Thoracic aorta (tissue), 2 donors: ENCODE results near the gene SGO2. TPM values are rescaled to one million over a fixed set of nuclear protein-coding genes. Genes with fewer than 3 reads are reported as not detected.
"Not testable (repeated sequence)": the region's sequence is repeated elsewhere in the genome, so short reads cannot be mapped to it uniquely, and the experiment has no call there.

Source experiments
- ATAC-seq: fragments of 150-250 bp; one replicate; pipeline ENCODE4 v1.8.0; 2017; ENCODE audit warnings: low read depth; ENCODE audit not compliant: insufficient number of reproducible peaks, low FRiP score
- DNase-seq: peaks from one replicate; pipeline ENCODE4 v3.0.0-alpha.2; 2020; ENCODE audit warnings: low spot score
- H3K27ac ChIP-seq, 2 donors: fragments of 200-600 bp; sonication (generic); 1 replicate in 1 of 2; 2 replicates in 1 of 2; pipeline ENCODE4 v1.5.1; 2016; ENCODE audit warnings: mild to moderate bottlenecking in 2 of 2, moderate library complexity in 2 of 2
- H3K27me3 ChIP-seq: fragments of 200-600 bp; sonication (generic); replicated peaks from 2 replicates; pipeline ENCODE4 v1.6.0; 2016; ENCODE audit warnings: mild to moderate bottlenecking; ENCODE audit not compliant: insufficient read depth
- H3K36me3 ChIP-seq: fragments of 200-600 bp; sonication (generic); one replicate; pipeline ENCODE4 v1.5.1; 2016
- H3K4me1 ChIP-seq, 2 donors: fragments of 200-600 bp; sonication (generic); 1 replicate in 1 of 2; 2 replicates in 1 of 2; pipeline versions ENCODE4 v1.5.1 to v1.6.0; 2016; ENCODE audit warnings: low read depth in 2 of 2, mild to moderate bottlenecking in 1 of 2; ENCODE audit not compliant: control insufficient read depth in 1 of 2
- H3K4me3 ChIP-seq: fragments of 200-600 bp; sonication (generic); 2 replicates; pipeline ENCODE4 v1.5.1; 2016; ENCODE audit warnings: mild to moderate bottlenecking
- H3K9me3 ChIP-seq: fragments of 200-600 bp; sonication (generic); 2 replicates; pipeline ENCODE4 v1.5.1; 2016
- CTCF ChIP-seq: fragments of 200-600 bp; sonication (generic); IDR thresholded peaks from one replicate; pipeline ENCODE4 v1.5.1; 2019; ENCODE audit warnings: antibody characterized with exemption
- total RNA-seq, 2 donors: library from RNA; depleted of rRNA; stranded (reverse); fragments of >200 nt; gene quantifications; one replicate each; pipeline versions ENCODE4 v1.1.0 to v1.2.3, GENCODE V29; 2016

Gene SGO2
- total RNA-seq, 2 donors from 2014 or later, result 0.54 to 2.6 TPM

GRCh38 chr2:200604571-200605255 lies 78.7 kb downstream of the SGO2 start:
- no peaks in the 10 kb centered on the region for H3K36me3 ChIP-seq

GRCh38 chr2:200608341-200609027 lies 82.5 kb downstream of the SGO2 start:
- H3K27ac ChIP-seq, result no peak overlapping the region
- H3K27me3 ChIP-seq, result no peaks in the 10 kb centered on the region
- no peaks in the 10 kb centered on the region for H3K9me3 ChIP-seq
- no peaks in the 10 kb centered on the region for H3K36me3 ChIP-seq
- TF ChIP-seq CTCF, result no peak
- no peak for DNase-seq
- no peak overlapping the region for H3K4me3 ChIP-seq
- ATAC-seq, result no peak
- no peaks in the 10 kb centered on the region for H3K4me1 ChIP-seq

More at GRCh38 chr2:200604571-200605255, 78.7 kb downstream of the SGO2 start:
- no peak for DNase-seq
- H3K4me1 ChIP-seq, result no peaks in the 10 kb centered on the region
- no peak overlapping the region for H3K27ac ChIP-seq
- ATAC-seq, result no peak
- H3K9me3 ChIP-seq, result no peaks in the 10 kb centered on the region
- no peak for TF ChIP-seq CTCF
- H3K4me3 ChIP-seq, result no peak overlapping the region
- no peaks in the 10 kb centered on the region for H3K27me3 ChIP-seq

- Histone ChIP-seq H3K4me1 (no peaks in the 10 kb centered on the region), H3K27ac (peak overlapping the region in 1 of 2 donors; percentile 11), H3K36me3 (no peaks in the 10 kb centered on the region), H3K9me3 (no peaks in the 10 kb centered on the region), H3K27me3 (no peaks in the 10 kb centered on the region), H3K4me3 (no peak overlapping the region)
- ATAC-seq (no peak), DNase-seq (no peak)
- no peak for TF ChIP-seq CTCF
These were observed 83.1 kb downstream of the SGO2 start for GRCh38 chr2:200609028-200609614.

GRCh38 chr2:200610217-200610616 lies 84.2 kb downstream of the SGO2 start:
- H3K4me3 ChIP-seq, H3K27ac ChIP-seq, ATAC-seq, H3K9me3 ChIP-seq, H3K27me3 ChIP-seq, H3K36me3 ChIP-seq, H3K4me1 ChIP-seq, DNase-seq: not testable (repeated sequence)

GRCh38 chr2:200613692-200614091 lies 87.7 kb downstream of the SGO2 start:
- Histone ChIP-seq H3K4me1 (no peaks in the 10 kb centered on the region), H3K4me3 (no peak overlapping the region), H3K27ac (no peak overlapping the region), H3K36me3 (no peaks in the 10 kb centered on the region), H3K9me3 (no peaks in the 10 kb centered on the region), H3K27me3 (no peaks in the 10 kb centered on the region)
- no peak for TF ChIP-seq CTCF
- ATAC-seq (no peak), DNase-seq (no peak)
